ENCODE measurements around the gene B3GAT1.

B3GAT1 gene

DNA sequence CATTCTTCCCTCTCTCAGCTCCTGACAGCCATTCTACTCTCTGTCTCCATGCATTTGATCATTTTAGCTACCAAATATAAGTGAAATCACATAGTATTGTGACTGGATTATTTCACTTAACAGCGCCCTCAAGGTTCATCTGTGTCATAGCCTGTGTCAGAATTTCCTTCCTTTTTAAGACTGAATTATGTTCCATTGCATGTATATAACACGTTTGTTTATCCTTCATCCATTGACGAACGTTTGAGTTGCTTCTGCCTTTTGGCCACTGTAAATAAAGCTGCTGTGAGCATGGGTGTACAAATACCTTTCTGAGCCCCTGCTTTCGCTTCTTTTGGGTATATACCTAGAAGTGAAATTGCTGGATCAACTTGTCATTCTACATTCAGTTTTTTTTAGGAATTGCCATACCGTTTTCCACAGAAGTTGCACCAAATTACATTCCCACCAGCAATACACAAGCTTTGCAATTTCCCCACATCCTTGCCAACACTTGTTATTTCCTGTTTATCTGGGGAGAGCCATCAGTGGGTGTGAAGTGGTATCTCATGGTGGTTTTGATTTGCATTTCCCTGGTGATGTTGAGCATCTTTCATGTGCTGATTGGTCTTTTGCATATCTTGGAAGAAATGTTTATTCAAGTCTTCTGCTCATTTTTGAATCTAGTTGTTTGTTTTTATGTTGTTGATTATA is 62.8 kb downstream of the B3GAT1 start:
- Histone ChIP-seq H3K4me3 (ENCODE audit: low read length) (no peak overlapping the region), H3K36me3 (replicated peaks; ENCODE audit: low read depth, low read length) (no peaks in the 10 kb centered on the region)
- TF ChIP-seq, protein P1, sequence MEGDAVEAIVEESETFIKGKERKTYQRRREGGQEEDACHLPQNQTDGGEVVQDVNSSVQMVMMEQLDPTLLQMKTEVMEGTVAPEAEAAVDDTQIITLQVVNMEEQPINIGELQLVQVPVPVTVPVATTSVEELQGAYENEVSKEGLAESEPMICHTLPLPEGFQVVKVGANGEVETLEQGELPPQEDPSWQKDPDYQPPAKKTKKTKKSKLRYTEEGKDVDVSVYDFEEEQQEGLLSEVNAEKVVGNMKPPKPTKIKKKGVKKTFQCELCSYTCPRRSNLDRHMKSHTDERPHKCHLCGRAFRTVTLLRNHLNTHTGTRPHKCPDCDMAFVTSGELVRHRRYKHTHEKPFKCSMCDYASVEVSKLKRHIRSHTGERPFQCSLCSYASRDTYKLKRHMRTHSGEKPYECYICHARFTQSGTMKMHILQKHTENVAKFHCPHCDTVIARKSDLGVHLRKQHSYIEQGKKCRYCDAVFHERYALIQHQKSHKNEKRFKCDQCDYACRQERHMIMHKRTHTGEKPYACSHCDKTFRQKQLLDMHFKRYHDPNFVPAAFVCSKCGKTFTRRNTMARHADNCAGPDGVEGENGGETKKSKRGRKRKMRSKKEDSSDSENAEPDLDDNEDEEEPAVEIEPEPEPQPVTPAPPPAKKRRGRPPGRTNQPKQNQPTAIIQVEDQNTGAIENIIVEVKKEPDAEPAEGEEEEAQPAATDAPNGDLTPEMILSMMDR (IDR thresholded peaks at IDR 0.05; ENCODE audit: low read depth, low read length), result no peak
- TF ChIP-seq EZH2phosphoT487 (IDR thresholded peaks at IDR 0.05; ENCODE audit: low read depth), result no peak

DNA sequence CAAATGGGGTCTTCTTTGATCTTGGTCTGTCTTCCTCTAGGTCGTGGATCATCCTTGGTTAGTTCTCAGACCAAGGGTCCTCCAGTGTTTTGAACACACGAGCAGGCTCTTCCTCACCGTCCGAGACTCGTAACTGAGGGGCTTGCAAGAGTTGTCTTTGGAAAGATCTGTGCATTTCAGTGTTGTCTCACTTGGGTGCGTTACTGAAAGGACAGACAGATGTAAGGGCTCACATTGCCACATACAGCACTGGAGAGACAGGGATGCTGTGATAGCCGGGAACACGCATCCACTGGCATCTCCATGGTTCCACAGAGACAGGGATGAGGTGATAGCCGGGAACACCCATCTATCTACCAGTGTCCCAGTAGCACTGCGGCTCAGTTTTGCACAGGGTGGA is 64.6 kb downstream of the B3GAT1 start:
- Histone ChIP-seq H3K4me3 (ENCODE audit: low read length) (no peak overlapping the region), H4K20me1 (ENCODE audit: insufficient read depth, low read length) (no peaks in the 10 kb centered on the region), H3K27ac (ENCODE audit: low read length) (no peak overlapping the region), H3K9ac (ENCODE audit: low read length) (no peak overlapping the region), H3K79me2 (ENCODE audit: low read length) (no peaks in the 10 kb centered on the region), H3K36me3 (replicated peaks; ENCODE audit: low read depth, low read length) (no peaks in the 10 kb centered on the region), H3K4me1 (ENCODE audit: low read length) (peaks cover 11% of the 10 kb centered on the region), H3K4me2 (ENCODE audit: low read length) (no peak overlapping the region), H3K27me3 (ENCODE audit: low read depth, low read length) (peaks cover 16% of the 10 kb centered on the region), H2AFZ (ENCODE audit: low read depth, low read length) (no peak overlapping the region), H3K9me3 (ENCODE audit: insufficient read depth, low read length) (no peaks in the 10 kb centered on the region)
- no peak for TF ChIP-seq EZH2phosphoT487 (IDR thresholded peaks at IDR 0.05; ENCODE audit: low read depth)
- TF ChIP-seq, protein P1 (IDR thresholded peaks at IDR 0.05; ENCODE audit: low read depth, low read length), result no peak

More for the DNA sequence above, 62.8 kb downstream of the B3GAT1 start:
- Histone ChIP-seq H3K27ac (ENCODE audit: low read length) (no peak overlapping the region), H3K4me2 (ENCODE audit: low read length) (no peak overlapping the region), H3K9ac (ENCODE audit: low read length) (no peak overlapping the region), H2AFZ (ENCODE audit: low read depth, low read length) (no peak overlapping the region), H3K79me2 (ENCODE audit: low read length) (no peaks in the 10 kb centered on the region), H3K9me3 (ENCODE audit: insufficient read depth, low read length) (no peaks in the 10 kb centered on the region), H3K27me3 (ENCODE audit: low read depth, low read length) (peaks cover 20% of the 10 kb centered on the region), H4K20me1 (ENCODE audit: insufficient read depth, low read length) (no peaks in the 10 kb centered on the region), H3K4me1 (ENCODE audit: low read length) (peaks cover 11% of the 10 kb centered on the region)

DNA sequence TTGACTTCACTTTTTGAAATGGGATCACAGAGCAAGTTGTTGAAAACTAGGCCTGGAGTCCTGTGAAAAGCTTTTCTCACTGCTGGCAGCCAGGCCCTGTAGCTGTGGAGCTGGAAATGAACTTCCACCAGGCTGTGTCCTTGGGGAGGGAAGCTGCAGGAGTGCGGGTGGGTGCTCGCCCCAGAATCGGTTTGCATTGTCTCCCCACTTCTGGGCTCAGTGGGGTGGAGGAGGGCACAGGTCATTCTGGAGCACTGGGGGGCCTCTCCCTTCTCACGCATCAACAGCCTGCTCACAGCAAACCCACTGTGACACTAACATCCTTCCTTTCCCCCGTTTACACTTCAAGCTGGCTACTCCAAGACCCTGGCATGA is 65.1 kb downstream of the B3GAT1 start:
- TF ChIP-seq, protein P1 (IDR thresholded peaks at IDR 0.05; ENCODE audit: low read depth, low read length), result no peak
- no peak for TF ChIP-seq EZH2phosphoT487 (IDR thresholded peaks at IDR 0.05; ENCODE audit: low read depth)
- no peak overlapping the region for H3K4me3 ChIP-seq (ENCODE audit: low read length)
- H4K20me1 ChIP-seq (ENCODE audit: insufficient read depth, low read length), result no peaks in the 10 kb centered on the region
- H3K36me3 ChIP-seq (replicated peaks; ENCODE audit: low read depth, low read length), result no peaks in the 10 kb centered on the region
- no peaks in the 10 kb centered on the region for H3K79me2 ChIP-seq (ENCODE audit: low read length)
- H3K9ac ChIP-seq (ENCODE audit: low read length), result no peak overlapping the region
- H3K27me3 ChIP-seq (ENCODE audit: low read depth, low read length), result peaks cover 16% of the 10 kb centered on the region
- no peak overlapping the region for H3K27ac ChIP-seq (ENCODE audit: low read length)
- H3K4me2 ChIP-seq (ENCODE audit: low read length), result no peak overlapping the region
- no peaks in the 10 kb centered on the region for H3K9me3 ChIP-seq (ENCODE audit: insufficient read depth, low read length)
- peaks cover 11% of the 10 kb centered on the region for H3K4me1 ChIP-seq (ENCODE audit: low read length)
- H2AFZ ChIP-seq (ENCODE audit: low read depth, low read length), result no peak overlapping the region

DNA sequence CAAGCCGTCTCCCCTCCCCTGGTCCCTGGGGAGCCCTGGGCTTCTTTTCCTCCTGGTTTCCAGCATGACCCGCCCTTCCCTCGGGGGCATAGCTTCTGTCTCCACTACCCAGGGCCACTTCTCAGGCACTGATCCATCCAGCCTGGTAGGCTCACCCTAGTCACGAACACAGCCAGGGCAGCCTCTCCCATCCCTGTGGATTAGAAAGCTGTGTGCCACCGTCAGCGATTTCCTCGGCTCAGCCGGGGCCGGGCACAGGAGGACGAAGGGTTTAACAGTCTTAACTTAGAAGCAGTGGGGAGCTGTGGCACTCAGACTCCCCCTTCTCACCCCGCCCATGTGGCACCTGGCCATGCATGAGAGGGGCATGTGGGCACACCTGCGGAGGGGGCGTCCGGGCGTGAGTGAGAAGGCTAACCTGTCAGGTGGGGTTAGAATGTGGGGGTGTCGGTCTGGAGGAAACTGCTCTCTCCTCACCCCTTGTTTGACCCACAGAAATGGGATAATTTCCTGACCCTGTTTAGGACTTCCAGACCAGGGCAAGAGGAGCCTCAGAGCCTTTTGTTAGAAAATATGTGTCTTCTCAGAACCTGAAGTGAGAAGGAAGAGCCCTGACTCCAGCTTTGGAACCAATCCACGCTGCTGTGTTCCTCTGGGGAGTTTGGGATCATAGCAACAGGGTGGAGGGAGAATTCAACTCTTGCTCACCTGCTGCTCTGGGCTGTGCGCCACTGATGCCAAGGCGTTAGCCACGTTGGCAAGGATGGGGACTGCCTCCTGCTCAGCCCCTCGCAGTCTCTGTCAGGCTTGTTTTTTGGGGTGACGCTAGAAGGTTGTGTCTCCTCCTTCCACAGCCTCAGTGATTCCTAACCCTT is 65.7 kb downstream of the B3GAT1 start:
- no peak overlapping the region for H2AFZ ChIP-seq (ENCODE audit: low read depth, low read length)
- H3K27me3 ChIP-seq (ENCODE audit: low read depth, low read length), result peaks cover 16% of the 10 kb centered on the region
- H3K4me1 ChIP-seq (ENCODE audit: low read length), result peaks cover 11% of the 10 kb centered on the region
- no peak overlapping the region for H3K4me3 ChIP-seq (ENCODE audit: low read length)
- no peak overlapping the region for H3K27ac ChIP-seq (ENCODE audit: low read length)
- no peaks in the 10 kb centered on the region for H3K79me2 ChIP-seq (ENCODE audit: low read length)
- H4K20me1 ChIP-seq (ENCODE audit: insufficient read depth, low read length), result no peaks in the 10 kb centered on the region
- no peak overlapping the region for H3K9ac ChIP-seq (ENCODE audit: low read length)
- H3K4me2 ChIP-seq (ENCODE audit: low read length), result no peak overlapping the region
- H3K36me3 ChIP-seq (replicated peaks; ENCODE audit: low read depth, low read length), result no peaks in the 10 kb centered on the region
- no peak for TF ChIP-seq EZH2phosphoT487 (IDR thresholded peaks at IDR 0.05; ENCODE audit: low read depth)
- TF ChIP-seq, protein P1 (IDR thresholded peaks at IDR 0.05; ENCODE audit: low read depth, low read length), result no peak
- no peaks in the 10 kb centered on the region for H3K9me3 ChIP-seq (ENCODE audit: insufficient read depth, low read length)

Measured in OCI-LY3 (cell line).